GM19395 (cell line): Measurements from ENCODE around the gene CELA2B.
"Not testable (repeated sequence)": the region's sequence is repeated elsewhere in the genome, so short reads cannot be mapped to it uniquely, and the experiment has no call there.

Source experiments
- ATAC-seq: cut with Tn5 transposase; IDR thresholded peaks from one replicate; pipeline ENCODE4 v1.9.1; 2021; ENCODE audit warnings: mild to moderate bottlenecking, moderate library complexity; ENCODE audit not compliant: unreplicated experiment

CELA2B gene

GRCh38 chr1:15465674-15466073, 10.2 kb upstream of the CELA2B start:
- no peak for ATAC-seq

DNA sequence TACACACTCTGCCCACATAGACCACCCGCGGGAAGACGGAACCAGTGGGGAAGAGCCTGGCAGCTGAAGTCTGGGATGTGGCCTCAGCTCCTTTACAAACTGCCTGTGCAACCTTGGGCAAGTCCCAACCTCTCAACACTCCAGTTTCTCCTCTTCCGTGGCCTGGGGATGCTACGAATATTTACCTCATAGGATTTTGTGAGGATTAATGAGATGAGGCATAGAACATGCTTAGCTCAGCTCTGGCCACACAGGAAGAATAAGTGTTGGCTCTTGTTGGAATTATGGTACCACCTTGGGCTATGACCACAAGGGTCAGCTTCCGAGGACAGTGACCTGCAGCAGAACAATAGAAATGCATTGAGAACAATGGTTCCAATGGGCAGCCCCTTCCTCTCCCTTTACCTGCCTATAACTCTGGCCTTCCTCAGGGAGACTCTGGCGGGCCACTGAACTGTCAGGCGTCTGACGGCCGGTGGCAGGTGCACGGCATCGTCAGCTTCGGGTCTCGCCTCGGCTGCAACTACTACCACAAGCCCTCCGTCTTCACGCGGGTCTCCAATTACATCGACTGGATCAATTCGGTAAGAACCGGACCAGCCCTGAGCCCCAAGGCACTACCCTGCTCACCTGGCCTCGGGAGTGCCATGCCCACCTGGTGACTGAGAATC, 8.8 kb upstream of the CELA2B start:
- not testable (repeated sequence) for ATAC-seq

DNA sequence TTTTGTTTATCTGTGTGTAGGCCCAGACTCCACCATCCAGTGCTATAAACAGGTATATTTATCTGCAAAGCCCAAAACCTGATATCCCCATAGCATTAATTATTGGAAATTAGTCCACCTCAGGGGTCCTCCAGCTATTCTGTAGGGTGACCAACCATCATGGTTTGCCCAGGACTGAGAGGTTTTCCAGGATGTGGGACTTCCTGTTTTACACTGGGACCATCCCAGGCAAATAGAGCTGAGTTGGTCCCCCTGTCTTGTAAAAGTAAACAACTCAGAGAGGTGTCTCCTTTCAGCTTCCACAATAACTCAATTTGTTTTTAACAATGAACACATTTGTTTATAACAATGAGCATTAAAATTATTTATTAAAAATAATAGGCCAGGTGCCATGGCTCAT, 7.8 kb upstream of the CELA2B start:
- ATAC-seq, result no peak

GRCh38 chr1:15469361-15469760, 6.5 kb upstream of the CELA2B start:
- no peak for ATAC-seq

DNA sequence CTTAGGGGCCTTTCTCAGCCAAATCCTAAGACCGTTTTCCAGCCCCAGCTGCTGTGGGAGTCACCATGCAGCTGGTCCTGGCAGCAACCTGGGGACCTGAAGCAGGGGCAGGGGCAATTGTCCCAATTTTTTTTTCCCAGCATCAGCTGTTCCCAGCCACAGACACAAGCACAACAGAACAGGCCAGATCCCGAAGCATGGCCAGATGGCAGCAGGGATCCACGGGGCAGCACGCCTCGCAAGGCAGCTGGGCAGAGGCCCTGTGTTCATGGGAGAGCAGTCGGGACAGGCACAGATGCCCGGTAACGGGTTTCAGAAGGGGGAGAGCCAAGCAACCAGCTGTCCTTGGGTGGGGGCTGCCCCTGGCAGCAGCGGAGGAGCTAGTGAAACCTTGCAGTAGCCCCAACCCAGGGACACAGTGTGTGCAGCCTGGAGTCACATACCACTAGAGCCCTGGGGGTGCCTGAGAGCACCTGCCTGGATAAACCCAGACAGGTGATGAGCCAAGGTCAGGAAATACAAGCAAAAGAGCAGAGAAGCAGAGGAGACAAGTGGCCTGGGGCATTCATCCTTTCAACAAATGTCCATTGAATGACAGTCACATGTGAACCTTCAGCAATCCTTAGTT, 6.0 kb upstream of the CELA2B start:
- ATAC-seq, result not testable (repeated sequence)

DNA sequence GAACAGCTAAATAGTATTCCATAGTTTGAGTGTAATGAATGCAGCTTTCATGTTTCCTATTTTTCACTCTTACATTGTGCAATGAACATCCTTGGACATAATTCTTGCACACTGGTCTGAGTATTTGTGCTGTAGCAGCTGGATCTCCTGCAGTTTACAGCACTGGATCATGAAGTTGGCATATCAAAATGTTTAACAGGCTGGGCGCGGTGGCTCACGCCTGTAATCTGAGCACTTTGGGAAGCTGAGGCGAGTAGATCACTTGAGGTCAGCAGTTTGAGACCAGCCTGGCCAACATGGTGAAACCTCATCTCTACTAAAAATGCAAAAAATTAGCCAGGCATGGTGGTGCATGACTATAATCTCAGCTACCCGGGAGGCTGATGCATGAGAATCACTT, 4.8 kb upstream of the CELA2B start:
- ATAC-seq, result not testable (repeated sequence)

DNA sequence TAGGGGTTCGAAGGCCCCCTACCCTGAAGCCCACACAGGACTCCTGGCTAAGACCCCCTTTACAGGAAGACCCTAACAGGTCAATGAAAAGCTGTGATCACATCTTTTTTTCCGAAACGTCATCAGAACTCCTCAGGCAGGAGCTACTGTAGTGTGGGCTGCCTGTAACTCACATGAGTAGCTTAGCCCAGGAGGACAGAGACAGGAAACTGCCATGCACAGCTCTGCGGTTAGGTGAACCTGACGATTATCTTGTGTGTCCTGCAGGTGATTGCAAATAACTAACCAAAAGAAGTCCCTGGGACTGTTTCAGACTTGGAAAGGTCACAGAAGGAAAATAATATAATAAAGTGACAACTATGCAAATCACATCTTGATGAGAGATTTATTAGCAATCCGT, 4.2 kb upstream of the CELA2B start:
- ATAC-seq, result not testable (repeated sequence)

GRCh38 chr1:15472587-15472986, 3.3 kb upstream of the CELA2B start:
- ATAC-seq, result no peak

GRCh38 chr1:15476927-15477326, 1.0 kb downstream of the CELA2B start:
- no peak for ATAC-seq

DNA sequence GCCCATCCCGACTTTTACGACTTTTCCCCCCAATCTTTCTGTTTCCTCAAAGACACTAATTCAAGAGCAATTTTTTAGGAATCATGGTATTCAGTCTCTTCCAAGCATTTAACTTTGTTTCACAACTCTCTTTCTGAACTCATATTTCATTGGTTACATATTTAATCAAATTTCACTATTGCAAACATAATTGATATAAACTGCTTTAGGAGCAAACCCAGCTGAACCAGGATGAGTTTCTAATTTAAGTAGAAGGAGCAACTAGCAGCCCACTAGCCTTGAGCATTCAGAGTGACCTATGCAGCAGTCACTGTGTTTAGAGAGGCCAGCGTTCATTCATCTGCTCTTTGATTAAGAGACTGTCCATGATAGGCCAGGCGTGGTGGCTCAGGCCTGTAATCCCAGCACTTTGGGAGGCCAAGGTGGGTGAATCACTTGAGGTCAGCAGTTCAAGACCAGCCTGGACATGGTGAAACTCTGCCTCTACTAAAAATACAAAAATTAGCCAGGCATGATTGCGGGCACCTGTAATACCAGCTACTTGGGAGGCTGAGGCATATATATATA, 1.8 kb downstream of the CELA2B start:
- no peak for ATAC-seq

GRCh38 chr1:15479654-15480347, 3.9 kb downstream of the CELA2B start:
- ATAC-seq, result no peak

DNA sequence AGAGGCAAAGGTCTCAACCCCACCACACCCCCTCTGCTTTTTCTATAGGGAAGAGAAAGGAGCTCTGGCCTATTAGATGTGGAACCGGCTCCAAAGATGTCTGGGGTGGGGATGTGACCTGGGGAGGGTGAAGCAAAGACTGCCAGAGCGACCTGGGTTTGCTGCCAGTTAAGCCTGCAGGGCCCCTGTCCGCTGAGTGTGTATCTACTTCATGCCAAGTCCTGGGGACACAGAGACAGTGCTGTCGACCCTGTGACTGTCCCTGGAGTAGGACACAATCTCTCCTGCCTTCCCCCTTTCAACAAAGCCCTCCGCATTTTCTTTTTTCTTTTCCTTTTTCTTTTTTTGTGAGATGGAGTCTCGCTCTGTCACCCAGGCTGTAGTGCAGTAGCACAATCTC, 6.6 kb downstream of the CELA2B start:
- not testable (repeated sequence) for ATAC-seq

DNA sequence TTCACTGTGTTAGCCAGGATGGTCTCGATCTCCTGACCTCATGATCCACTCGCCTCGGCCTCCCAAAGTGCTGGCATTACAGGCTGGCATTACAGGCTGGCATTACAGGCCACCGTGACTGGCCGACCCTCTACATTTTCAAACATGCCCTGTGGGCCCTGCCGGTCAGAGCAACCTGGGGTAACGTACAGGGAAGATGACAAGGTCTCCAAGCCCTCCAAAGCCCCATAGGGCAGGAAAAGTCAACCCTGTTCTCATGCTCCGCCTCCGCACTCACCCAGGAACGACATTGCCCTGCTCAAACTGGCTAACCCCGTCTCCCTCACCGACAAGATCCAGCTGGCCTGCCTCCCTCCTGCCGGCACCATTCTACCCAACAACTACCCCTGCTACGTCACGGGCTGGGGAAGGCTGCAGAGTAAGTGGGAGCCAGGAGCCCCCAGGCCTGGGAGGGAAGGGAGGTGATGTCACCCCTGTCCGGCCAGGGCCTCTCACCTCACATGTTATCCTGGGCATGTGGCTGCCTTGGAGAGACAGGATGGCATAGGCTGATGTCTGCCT, 7.2 kb downstream of the CELA2B start:
- ATAC-seq, result not testable (repeated sequence)

- no peak for ATAC-seq
These were observed 8.1 kb downstream of the CELA2B start for GRCh38 chr1:15483971-15484370.

DNA sequence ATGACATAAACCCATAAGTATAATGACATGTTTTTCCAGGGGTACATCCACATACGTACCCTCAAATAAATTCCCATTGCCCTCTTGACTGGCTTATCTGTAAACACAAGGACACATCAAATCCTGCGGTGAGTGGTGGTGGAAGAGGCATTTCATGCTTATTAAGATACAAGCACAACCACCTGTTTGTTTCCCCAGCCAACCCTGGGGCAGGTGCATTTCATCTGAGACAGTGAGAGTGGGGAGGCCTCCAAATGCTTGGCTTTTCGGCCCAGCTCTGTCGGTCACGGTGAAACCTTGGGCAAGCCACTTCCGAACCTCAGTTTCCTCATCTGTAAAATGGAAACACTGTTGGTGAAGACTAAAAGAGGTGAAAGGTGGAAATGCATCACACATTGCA, 8.5 kb downstream of the CELA2B start:
- ATAC-seq, result not testable (repeated sequence)

DNA sequence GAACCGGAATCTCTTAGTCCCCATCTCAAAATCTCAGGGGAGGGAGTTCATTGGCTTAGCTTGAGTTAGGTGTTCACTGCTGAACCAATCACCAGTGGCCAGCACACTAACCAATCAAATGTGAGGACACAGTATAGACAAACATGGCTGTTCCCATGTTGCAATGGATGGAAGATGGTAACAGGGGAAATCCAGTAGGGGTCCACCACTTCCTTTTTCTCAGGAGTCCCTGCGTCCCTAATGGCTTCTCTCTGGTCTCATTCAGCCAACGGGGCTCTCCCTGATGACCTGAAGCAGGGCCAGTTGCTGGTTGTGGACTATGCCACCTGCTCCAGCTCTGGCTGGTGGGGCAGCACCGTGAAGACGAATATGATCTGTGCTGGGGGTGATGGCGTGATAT, 9.7 kb downstream of the CELA2B start:
- no peak for ATAC-seq

GRCh38 chr1:15486844-15487610, 11.1 kb downstream of the CELA2B start:
- ATAC-seq, result not testable (repeated sequence)

DNA sequence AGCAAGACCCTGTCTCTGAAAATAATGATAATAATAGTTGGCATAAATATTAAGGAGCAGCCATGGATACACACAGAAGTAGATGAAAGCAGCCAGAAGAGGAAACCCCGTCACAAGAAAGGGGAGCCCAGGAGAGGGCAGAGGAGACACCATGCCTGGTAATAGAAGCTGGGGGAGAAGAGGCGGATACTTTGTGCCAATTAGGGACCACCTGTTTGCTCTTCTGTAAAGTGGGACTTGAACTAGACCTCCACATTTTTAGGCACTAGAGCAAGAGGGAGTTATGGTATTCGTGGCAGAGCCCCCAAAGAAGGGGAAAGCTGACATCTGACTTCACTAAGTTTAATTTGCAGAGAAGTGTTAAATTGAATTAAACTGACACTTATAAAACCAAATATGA, 12.5 kb downstream of the CELA2B start:
- ATAC-seq, result no peak

DNA sequence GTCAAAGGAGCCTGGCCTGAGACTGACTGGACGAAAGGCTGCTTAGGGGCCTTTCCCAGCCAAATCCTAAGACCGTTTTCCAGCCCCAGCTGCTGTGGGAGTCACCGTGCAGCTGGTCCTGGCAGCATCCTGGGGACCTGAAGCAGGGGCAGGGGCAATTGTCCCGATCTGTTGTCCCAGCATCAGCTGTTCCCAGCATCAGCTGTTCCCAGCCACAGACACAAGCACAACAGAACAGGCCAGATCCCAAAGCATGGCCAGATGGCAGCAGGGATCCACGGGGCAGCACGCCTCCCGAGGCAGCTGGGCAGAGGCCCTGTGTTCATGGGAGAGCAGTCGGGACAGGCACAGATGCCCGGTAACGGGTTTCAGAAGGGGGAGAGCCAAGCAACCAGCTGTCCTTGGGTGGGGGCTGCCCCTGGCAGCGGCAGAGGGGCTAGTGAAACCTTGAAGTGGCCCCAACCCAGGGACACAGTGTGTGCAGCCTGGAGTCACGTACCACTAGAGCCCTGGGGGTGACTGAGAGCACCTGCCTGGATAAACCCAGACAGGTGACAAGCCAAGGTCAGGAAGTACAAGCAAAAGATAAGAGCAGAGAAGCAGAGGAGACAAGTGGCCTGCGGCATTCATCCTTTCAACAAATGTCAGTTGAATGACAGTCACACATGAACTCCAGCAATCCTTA, 13.3 kb downstream of the CELA2B start:
- no peak for ATAC-seq

- ATAC-seq, result not testable (repeated sequence)
These were observed 15.1 kb downstream of the CELA2B start for GRCh38 chr1:15491010-15491409.
